K562 (cell line): ENCODE results near the gene CECR2. TPM values are rescaled to one million over a fixed set of nuclear protein-coding genes. Genes with fewer than 3 reads are reported as not detected.
A peak's percentile ranks its signal among the peaks of the same experiment; 100 is the strongest.

Experiments
- ATAC-seq: fragments of 200-7000 bp; cut with Tn5 transposase; 3 replicates; pipeline ENCODE4 v1.9.1; 2020; ENCODE audit warnings: moderate library complexity
- BruUV-seq: library from RNA; stranded (reverse); fragments of 400-500 nt; replicated peaks from 2 replicates; lab custom pipeline; 2021; lab: Mats Ljungman, UMichigan
- CTCF ChIA-PET: fragments of 300-600 bp; formaldehyde crosslinking; extraction: SDS; loops from one replicate; lab custom pipeline; 2021; ENCODE audit warnings: low intra/inter-chr PET ratio; lab: Yijun Ruan, JAX
- POLR2A ChIA-PET: fragments of 300-600, 350-650 bp; sonication (Branson Sonifier 250); formaldehyde crosslinking; extraction: SDS; loops from one replicate; lab custom pipeline; 2021; ENCODE audit warnings: antibody characterized with exemption, inconsistent platforms; lab: Yijun Ruan, JAX
- DNase-seq, 4 experiments: peaks; one replicate each; pipeline versions ENCODE4 v3.0.0 to v3.0.0-alpha.2; 2011 to 2018; ENCODE audit warnings: low spot score in 3 of 4, mixed read lengths in 3 of 4; ENCODE audit errors: extremely low read depth in 1 of 4
- FAIRE-seq: peaks from 2 replicates; lab custom pipeline; 2011; peaks lifted over from hg19 to GRCh38; lab: Jason Lieb, UNC
- H2AFZ ChIP-seq: 2 replicates; pipeline ENCODE4 v1.6.0; 2011; ENCODE audit warnings: low read depth, low read length, control low read depth, inconsistent platforms
- H3K27ac ChIP-seq: fragments of 200-600 bp; 3 replicates; pipeline ENCODE4 v1.8.0; 2011; ENCODE audit warnings: low read depth, mild to moderate bottlenecking, control low read depth, inconsistent platforms, low read length, moderate library complexity, mixed read lengths; ENCODE audit errors: extremely low read depth
- H3K27me3 ChIP-seq, 2 experiments: fragments of 300-600 bp in 1 of 2; 2 replicates in 1 of 2; 3 replicates in 1 of 2; pipeline versions ENCODE4 v1.6.0 to v1.8.0; 2011; ENCODE audit warnings: inconsistent platforms in 2 of 2, low read length in 2 of 2, mild to moderate bottlenecking in 1 of 2, mixed read lengths in 1 of 2, moderate library complexity in 1 of 2; ENCODE audit not compliant: control insufficient read depth in 2 of 2, insufficient read depth in 2 of 2
- H3K36me3 ChIP-seq: fragments of 300-600 bp; 3 replicates; pipeline ENCODE4 v1.8.0; 2011; ENCODE audit warnings: mild to moderate bottlenecking, low read length, inconsistent platforms; ENCODE audit not compliant: control insufficient read depth, insufficient read depth
- H3K4me1 ChIP-seq, 2 experiments: fragments of 200-600 bp in 1 of 2; replicated peaks in 1 of 2; 2 replicates in 1 of 2; 3 replicates in 1 of 2; pipeline versions ENCODE4 v1.5.1 to v1.8.0; 2011; ENCODE audit warnings: inconsistent platforms in 2 of 2, low read length in 2 of 2, mild to moderate bottlenecking in 1 of 2, mixed read lengths in 1 of 2, moderate library complexity in 1 of 2; ENCODE audit not compliant: control insufficient read depth in 2 of 2, insufficient read depth in 2 of 2
- H3K4me2 ChIP-seq: 2 replicates; pipeline ENCODE4 v1.6.1; 2011; ENCODE audit warnings: low read length, control low read depth, inconsistent platforms, mixed read lengths; ENCODE audit not compliant: insufficient read depth
- H3K4me3 ChIP-seq: fragments of 200-600 bp; sonication (generic), shearing (Covaris generic); 2 replicates; pipeline ENCODE4 v1.5.1; 2016; ENCODE audit warnings: control low read depth, inconsistent platforms
- H3K79me2 ChIP-seq: fragments of 200-600 bp; 3 replicates; pipeline ENCODE4 v1.8.0; 2011; ENCODE audit warnings: low read length, inconsistent platforms; ENCODE audit not compliant: control insufficient read depth, insufficient read depth
- H3K9ac ChIP-seq, 2 experiments: 2 replicates each; pipeline versions ENCODE4 v1.6.0 to v1.6.1; 2011; ENCODE audit warnings: low read depth in 2 of 2, low read length in 2 of 2, control low read depth in 1 of 2, inconsistent platforms in 1 of 2, mild to moderate bottlenecking in 1 of 2, mixed read lengths in 1 of 2; ENCODE audit not compliant: insufficient read depth in 1 of 2
- H3K9me1 ChIP-seq: one replicate; pipeline ENCODE4 v1.6.0; 2011; ENCODE audit warnings: inconsistent platforms, mild to moderate bottlenecking, low read length, moderate library complexity; ENCODE audit not compliant: control insufficient read depth, insufficient read depth
- H3K9me3 ChIP-seq: replicated peaks from 2 replicates; pipeline ENCODE4 v1.5.1; 2011; ENCODE audit warnings: low read depth, low read length, inconsistent platforms; ENCODE audit not compliant: control insufficient read depth, insufficient read depth
- H4K20me1 ChIP-seq: replicated peaks from 2 replicates; pipeline ENCODE4 v1.6.1; 2011; ENCODE audit warnings: low read length, inconsistent platforms, mixed read lengths; ENCODE audit not compliant: control insufficient read depth, insufficient read depth
- CXXC5 ChIP-seq: fragments of 250-450 bp; sonication (Bioruptor Pico); IDR thresholded peaks from 2 replicates; pipeline ENCODE4 v1.8.0; 2022; ENCODE audit warnings: inconsistent platforms, mild to moderate bottlenecking, moderate library complexity
- DIDO1 ChIP-seq: fragments of 450-650 bp; IDR thresholded peaks from 2 replicates; pipeline ENCODE4 v1.6.1; 2016; ENCODE audit warnings: low read depth, missing biosample characterization, missing genetic modification characterization
- HDAC3 ChIP-seq: fragments of 450-650 bp; IDR thresholded peaks from 2 replicates; pipeline ENCODE4 v1.6.1; 2018; ENCODE audit warnings: borderline replicate concordance, mild to moderate bottlenecking, moderate library complexity; ENCODE audit not compliant: partially characterized antibody
- HDAC6 ChIP-seq: IDR thresholded peaks from 2 replicates; pipeline ENCODE4 v1.6.1; 2012; ENCODE audit warnings: low read depth, mild to moderate bottlenecking, control low read depth, inconsistent platforms, low read length, moderate library complexity
- L3MBTL2 ChIP-seq: fragments of 450-650 bp; IDR thresholded peaks from 2 replicates; pipeline ENCODE4 v1.6.1; 2016; ENCODE audit warnings: mild to moderate bottlenecking, moderate library complexity
- MTF1 ChIP-seq: fragments of 250-450 bp; sonication (Bioruptor Pico); IDR thresholded peaks from 2 replicates; pipeline ENCODE4 v1.9.0; 2021; ENCODE audit warnings: moderate library complexity, mild to moderate bottlenecking, inconsistent platforms, borderline replicate concordance
- RAD51 ChIP-seq: fragments of 450-650 bp; IDR thresholded peaks from 2 replicates; pipeline ENCODE4 v1.7.1; 2016; ENCODE audit warnings: low read depth, mild to moderate bottlenecking, borderline replicate concordance
- RCOR1 ChIP-seq, 2 experiments: IDR thresholded peaks; 2 replicates each; pipeline ENCODE4 v1.6.1; 2012; ENCODE audit warnings: low read depth in 2 of 2, low read length in 2 of 2, borderline replicate concordance in 1 of 2, improper control_type of control experiment in 1 of 2
- RNF2 ChIP-seq: sonication (generic); IDR thresholded peaks from 2 replicates; pipeline ENCODE4 v1.6.1; 2016
- TOE1 ChIP-seq, 2 experiments: fragments of 450-650 bp in 1 of 2; sonication (generic) in 1 of 2; formaldehyde crosslinking in 1 of 2; IDR thresholded peaks; 2 replicates each; pipeline versions ENCODE4 v1.7.1 to v1.8.0; 2016 to 2022; ENCODE audit warnings: borderline replicate concordance in 2 of 2, mild to moderate bottlenecking in 2 of 2, antibody characterized with exemption in 1 of 2, inconsistent platforms in 1 of 2, low read depth in 1 of 2, missing genetic modification reagents in 1 of 2, moderate library complexity in 1 of 2
- ZNF696 ChIP-seq: fragments of 250-450 bp; sonication (Bioruptor Pico); conservative IDR thresholded peaks from 2 replicates; pipeline ENCODE4 v1.4.0; 2020; ENCODE audit warnings: mild to moderate bottlenecking, moderate library complexity
- WGBS: fragments of 100-300 bp; shearing (Covaris generic); methylation state at CpG from one replicate; pipeline ENCODE4 v1.1.6; 2016; ENCODE audit warnings: low coverage, mixed read lengths; ENCODE audit not compliant: insufficient coverage; ENCODE audit errors: missing lambda C conversion rate; 5-methylcytosine and 5-hydroxymethylcytosine counted together
- in situ Hi-C: fragments of 300-500 bp; cut with MboI; formaldehyde crosslinking; loops from 4 replicates; pipeline ENCODE4 v1.15.0; 2018; ENCODE audit warnings: inconsistent platforms, mixed read lengths
- intact Hi-C: fragments of 100-400 bp; cut with micrococcal nuclease; formaldehyde crosslinking; loops from 2 replicates; pipeline ENCODE4 v1.14.2; 2022
- polyA plus RNA-seq, 8 experiments: library from polyadenylated mRNA; depleted of rRNA in 4 of 8; stranded (reverse) in 5 of 8; unstranded in 3 of 8; fragments of >200 nt; fragmentation: Nextera tagmentation in 2 of 8; fragmentation: Illumina TruSeq in 1 of 8; extraction: Ambion mirVana in 2 of 8; extraction: Trizol in 1 of 8; gene quantifications; 2 replicates each; pipeline versions ENCODE4 v1.2.1 to v1.2.3, GENCODE V29; 2011 to 2014; ENCODE audit warnings: inconsistent platforms in 1 of 8, missing spikeins in 1 of 8
- total RNA-seq, 7 experiments: library from RNA; depleted of rRNA in 6 of 7; stranded (reverse); fragments of >200 nt in 6 of 7; fragmentation: Illumina TruSeq in 2 of 7; extraction: Trizol in 2 of 7; gene quantifications; 2 replicates each; pipeline versions ENCODE4 v1.2.1 to v1.2.3, GENCODE V29; 2011 to 2021; ENCODE audit warnings: low replicate concordance in 1 of 7
- TF ChIP-seq, protein P1 (sequence below): fragments of 250-450 bp; sonication (Bioruptor Pico); IDR thresholded peaks from 2 replicates; pipeline ENCODE4 v1.5.1; 2021; ENCODE audit warnings: mild to moderate bottlenecking
- TF ChIP-seq, protein P2 (sequence below): fragments of 450-650 bp; IDR thresholded peaks from 2 replicates; pipeline ENCODE4 v1.6.1; 2016; ENCODE audit warnings: low read depth

CECR2 gene
- total and polyA plus RNA-seq, 9 of the 15 experiments (the other 6 are each of a cell fraction or from before 2014, with no cell fraction given), result 0.01 to 1.00 (median 0.27) TPM

DNA sequence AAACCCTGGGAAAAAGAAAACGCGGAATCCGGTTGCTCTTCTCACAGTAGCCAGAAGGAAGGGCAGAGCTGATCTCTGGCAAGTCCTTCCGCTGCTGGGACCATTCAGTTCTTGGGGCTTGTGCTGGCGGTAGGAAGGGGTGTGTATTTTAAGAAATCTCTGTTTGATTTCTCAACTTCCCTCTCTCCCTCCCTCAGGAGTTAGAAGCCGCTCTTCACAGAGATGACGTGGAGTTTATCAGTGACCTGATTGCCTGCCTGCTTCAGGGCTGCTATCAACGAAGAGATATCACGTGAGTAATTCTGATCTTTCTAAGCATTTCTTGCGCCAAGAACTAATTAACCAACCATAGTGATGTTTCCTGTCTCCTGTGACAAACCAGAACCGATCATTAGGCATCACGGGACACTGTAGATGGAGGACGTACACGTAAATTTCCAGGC lies 108.2 kb downstream of the CECR2 start:
- in situ Hi-C loops (no loop called here), intact Hi-C loops (no loop called here)
- FAIRE-seq (no peak), DNase-seq (no peak), ATAC-seq (peak; percentile 58)
- H3K79me2 ChIP-seq, result no peaks in the 10 kb centered on the region
- WGBS, result 1% methylated on average over 14 of the region's 14 CpGs
- CTCF ChIA-PET, result no interaction called here
- no peak overlapping the region for H3K4me2 ChIP-seq
- no peak overlapping the region for H3K4me3 ChIP-seq
- no peaks in the 10 kb centered on the region for H3K4me1 ChIP-seq
- no peak overlapping the region for H2AFZ ChIP-seq
- H4K20me1 ChIP-seq, result no peaks in the 10 kb centered on the region; the same call in 1 of the 2 replicates
- no peaks in the 10 kb centered on the region for H3K9me1 ChIP-seq
- no peaks in the 10 kb centered on the region for H3K9me3 ChIP-seq
- peaks cover 35 to 44% of the 10 kb centered on the region in 2 experiments for H3K27me3 ChIP-seq
- H3K27ac ChIP-seq, result no peak overlapping the region
- POLR2A ChIA-PET, result interaction anchor here (0.7 kb wide), 1 partner anchor 403 kb away, joined by 3 read pairs; no protein-coding TSS in a partner anchor
- H3K36me3 ChIP-seq, result no peaks in the 10 kb centered on the region
- no TSS peak for BruUV-seq
- no peak overlapping the region for H3K9ac ChIP-seq
- TF ChIP-seq CXXC5 (CRISPR knock-in tag), result peak; percentile 51
- no peak for TF ChIP-seq HDAC6
- TF ChIP-seq RNF2, result no peak; the same call in 1 of the 2 replicates
- no peak for TF ChIP-seq HDAC3
- TF ChIP-seq RAD51, result peak; percentile 29; the same call in 1 of the 2 replicates
- TF ChIP-seq, protein P1, sequence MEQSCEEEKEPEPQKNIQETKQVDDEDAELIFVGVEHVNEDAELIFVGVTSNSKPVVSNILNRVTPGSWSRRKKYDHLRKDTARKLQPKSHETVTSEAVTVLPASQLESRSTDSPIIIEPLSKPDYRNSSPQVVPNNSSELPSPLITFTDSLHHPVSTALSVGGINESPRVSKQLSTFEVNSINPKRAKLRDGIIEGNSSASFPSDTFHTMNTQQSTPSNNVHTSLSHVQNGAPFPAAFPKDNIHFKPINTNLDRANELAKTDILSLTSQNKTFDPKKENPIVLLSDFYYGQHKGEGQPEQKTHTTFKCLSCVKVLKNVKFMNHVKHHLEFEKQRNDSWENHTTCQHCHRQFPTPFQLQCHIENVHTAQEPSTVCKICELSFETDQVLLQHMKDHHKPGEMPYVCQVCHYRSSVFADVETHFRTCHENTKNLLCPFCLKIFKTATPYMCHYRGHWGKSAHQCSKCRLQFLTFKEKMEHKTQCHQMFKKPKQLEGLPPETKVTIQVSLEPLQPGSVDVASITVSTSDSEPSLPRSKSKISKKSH (CRISPR knock-in tag), result no peak
- TF ChIP-seq RCOR1 (IDR thresholded peaks at IDR 0.05; ENCODE audit: borderline replicate concordance in 1 of 2, low read depth in 2 of 2, low read length in 2 of 2), result peak in 1 of 2 experiments; percentile 71; a peak in 2 of 4 replicates
- TF ChIP-seq ZNF696 (CRISPR knock-in tag), result no peak
- TF ChIP-seq, protein P2, sequence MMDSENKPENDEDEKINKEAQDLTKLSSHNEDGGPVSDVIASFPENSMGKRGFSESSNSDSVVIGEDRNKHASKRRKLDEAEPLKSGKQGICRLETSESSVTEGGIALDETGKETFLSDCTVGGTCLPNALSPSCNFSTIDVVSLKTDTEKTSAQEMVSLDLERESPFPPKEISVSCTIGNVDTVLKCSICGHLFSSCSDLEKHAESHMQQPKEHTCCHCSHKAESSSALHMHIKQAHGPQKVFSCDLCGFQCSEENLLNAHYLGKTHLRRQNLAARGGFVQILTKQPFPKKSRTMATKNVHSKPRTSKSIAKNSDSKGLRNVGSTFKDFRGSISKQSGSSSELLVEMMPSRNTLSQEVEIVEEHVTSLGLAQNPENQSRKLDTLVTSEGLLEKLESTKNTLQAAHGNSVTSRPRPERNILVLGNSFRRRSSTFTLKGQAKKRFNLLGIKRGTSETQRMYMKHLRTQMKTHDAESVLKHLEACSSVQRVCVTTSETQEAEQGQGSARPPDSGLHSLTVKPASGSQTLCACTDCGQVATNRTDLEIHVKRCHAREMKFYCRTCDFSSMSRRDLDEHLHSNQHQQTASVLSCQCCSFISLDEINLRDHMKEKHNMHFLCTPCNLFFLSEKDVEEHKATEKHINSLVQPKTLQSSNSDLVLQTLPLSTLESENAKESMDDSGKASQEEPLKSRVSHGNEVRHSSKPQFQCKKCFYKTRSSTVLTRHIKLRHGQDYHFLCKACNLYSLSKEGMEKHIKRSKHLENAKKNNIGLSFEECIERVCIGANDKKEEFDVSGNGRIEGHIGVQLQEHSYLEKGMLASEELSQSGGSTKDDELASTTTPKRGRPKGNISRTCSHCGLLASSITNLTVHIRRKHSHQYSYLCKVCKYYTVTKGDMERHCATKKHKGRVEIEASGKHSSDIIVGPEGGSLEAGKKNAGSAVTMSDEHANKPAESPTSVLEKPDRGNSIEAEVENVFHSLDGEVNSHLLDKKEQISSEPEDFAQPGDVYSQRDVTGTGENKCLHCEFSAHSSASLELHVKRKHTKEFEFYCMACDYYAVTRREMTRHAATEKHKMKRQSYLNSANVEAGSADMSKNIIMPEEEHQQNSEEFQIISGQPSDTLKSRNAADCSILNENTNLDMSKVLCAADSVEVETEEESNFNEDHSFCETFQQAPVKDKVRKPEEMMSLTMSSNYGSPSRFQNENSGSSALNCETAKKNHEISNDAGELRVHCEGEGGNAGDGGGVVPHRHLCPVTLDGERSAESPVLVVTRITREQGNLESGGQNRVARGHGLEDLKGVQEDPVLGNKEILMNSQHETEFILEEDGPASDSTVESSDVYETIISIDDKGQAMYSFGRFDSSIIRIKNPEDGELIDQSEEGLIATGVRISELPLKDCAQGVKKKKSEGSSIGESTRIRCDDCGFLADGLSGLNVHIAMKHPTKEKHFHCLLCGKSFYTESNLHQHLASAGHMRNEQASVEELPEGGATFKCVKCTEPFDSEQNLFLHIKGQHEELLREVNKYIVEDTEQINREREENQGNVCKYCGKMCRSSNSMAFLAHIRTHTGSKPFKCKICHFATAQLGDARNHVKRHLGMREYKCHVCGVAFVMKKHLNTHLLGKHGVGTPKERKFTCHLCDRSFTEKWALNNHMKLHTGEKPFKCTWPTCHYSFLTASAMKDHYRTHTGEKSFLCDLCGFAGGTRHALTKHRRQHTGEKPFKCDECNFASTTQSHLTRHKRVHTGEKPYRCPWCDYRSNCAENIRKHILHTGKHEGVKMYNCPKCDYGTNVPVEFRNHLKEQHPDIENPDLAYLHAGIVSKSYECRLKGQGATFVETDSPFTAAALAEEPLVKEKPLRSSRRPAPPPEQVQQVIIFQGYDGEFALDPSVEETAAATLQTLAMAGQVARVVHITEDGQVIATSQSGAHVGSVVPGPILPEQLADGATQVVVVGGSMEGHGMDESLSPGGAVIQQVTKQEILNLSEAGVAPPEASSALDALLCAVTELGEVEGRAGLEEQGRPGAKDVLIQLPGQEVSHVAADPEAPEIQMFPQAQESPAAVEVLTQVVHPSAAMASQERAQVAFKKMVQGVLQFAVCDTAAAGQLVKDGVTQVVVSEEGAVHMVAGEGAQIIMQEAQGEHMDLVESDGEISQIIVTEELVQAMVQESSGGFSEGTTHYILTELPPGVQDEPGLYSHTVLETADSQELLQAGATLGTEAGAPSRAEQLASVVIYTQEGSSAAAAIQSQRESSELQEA, result no peak
- TF ChIP-seq MTF1 (CRISPR knock-in tag), result no peak
- peak; percentile 47; the same call in 1 of the 2 replicates for TF ChIP-seq TOE1 (IDR thresholded peaks at IDR 0.05; ENCODE audit: borderline replicate concordance)
- no peak for TF ChIP-seq TOE1 (CRISPR knock-in tag; IDR thresholded peaks at IDR 0.05; ENCODE audit: borderline replicate concordance, low read depth)
- TF ChIP-seq DIDO1 (tag), result no peak
- TF ChIP-seq L3MBTL2, result peak; percentile 19; the same call in 1 of the 2 replicates
